ENCODE data around the gene OR52B4.
"Not testable (repeated sequence)": the region's sequence is repeated elsewhere in the genome, so short reads cannot be mapped to it uniquely, and the experiment has no call there.

OR52B4 gene

GRCh38 chr11:4385978-4386740, 18.0 kb upstream of the OR52B4 start:
- no peak overlapping the region for H3K27ac ChIP-seq
- no peak for DNase-seq (ENCODE audit: low spot score)
- no peak overlapping the region for H3K4me3 ChIP-seq
- TF ChIP-seq CTCF (IDR thresholded peaks at IDR 0.05): no peak

GRCh38 chr11:4381901-4382300, 13.7 kb upstream of the OR52B4 start:
- no peak overlapping the region for H3K27ac ChIP-seq
- TF ChIP-seq CTCF (IDR thresholded peaks at IDR 0.05): no peak
- DNase-seq (ENCODE audit: low spot score): no peak
- no peak overlapping the region for H3K4me3 ChIP-seq

GRCh38 chr11:4375431-4376140, 7.4 kb upstream of the OR52B4 start:
- no peak overlapping the region for H3K4me3 ChIP-seq
- DNase-seq (ENCODE audit: low spot score): no peak
- no peak overlapping the region for H3K27ac ChIP-seq
- TF ChIP-seq CTCF (IDR thresholded peaks at IDR 0.05): no peak

GRCh38 chr11:4370166-4370565, 2.0 kb upstream of the OR52B4 start:
- TF ChIP-seq CTCF (IDR thresholded peaks at IDR 0.05): no peak
- Histone ChIP-seq H3K27ac (no peak overlapping the region), H3K4me3 (no peak overlapping the region)
- no peak for DNase-seq (ENCODE audit: low spot score)

GRCh38 chr11:4348142-4348541, 20.0 kb downstream of the OR52B4 start:
- H3K4me3 ChIP-seq; DNase-seq (ENCODE audit: low spot score); H3K27ac ChIP-seq: not testable (repeated sequence)

- DNase-seq (ENCODE audit: low spot score); H3K4me3 ChIP-seq; H3K27ac ChIP-seq: not testable (repeated sequence)
Observed at GRCh38 chr11:4345366-4345765, 22.8 kb downstream of the OR52B4 start.

- not testable (repeated sequence) for DNase-seq (ENCODE audit: low spot score); H3K4me3 ChIP-seq; H3K27ac ChIP-seq
Observed at GRCh38 chr11:4334356-4334755, 33.8 kb downstream of the OR52B4 start.

Measured in coronary artery (tissue), 2 donors.